ENCODE results near the gene CASP10.

Gene CASP10

DNA sequence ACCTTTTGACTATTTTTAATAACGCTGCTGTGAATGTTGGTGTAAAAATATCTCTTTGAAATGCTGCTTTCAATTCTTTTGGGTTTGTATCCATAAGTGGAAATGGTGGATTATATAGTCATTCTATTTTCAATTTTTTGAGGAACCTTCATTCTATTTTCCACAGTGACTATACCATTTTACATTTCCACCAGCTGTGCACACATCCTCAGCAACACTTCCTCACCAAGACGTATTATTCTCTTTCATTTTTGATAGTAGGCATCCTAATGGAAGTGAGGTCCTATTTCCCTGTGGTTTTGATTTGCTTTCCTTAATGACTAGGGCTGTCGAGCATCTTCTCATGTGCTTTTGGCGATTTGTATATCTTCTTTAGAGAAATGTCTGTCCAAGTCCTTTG, 14.8 kb downstream of the CASP10 start:
- DNase-seq (ENCODE audit: low read depth in 2 of 2) = no peak

GRCh38 chr2:201199847-201200246, 16.9 kb downstream of the CASP10 start:
- DNase-seq (ENCODE audit: low read depth in 2 of 2) = no peak

GRCh38 chr2:201200345-201200744, 17.4 kb downstream of the CASP10 start:
- DNase-seq (ENCODE audit: low read depth in 2 of 2) = no peak

DNA sequence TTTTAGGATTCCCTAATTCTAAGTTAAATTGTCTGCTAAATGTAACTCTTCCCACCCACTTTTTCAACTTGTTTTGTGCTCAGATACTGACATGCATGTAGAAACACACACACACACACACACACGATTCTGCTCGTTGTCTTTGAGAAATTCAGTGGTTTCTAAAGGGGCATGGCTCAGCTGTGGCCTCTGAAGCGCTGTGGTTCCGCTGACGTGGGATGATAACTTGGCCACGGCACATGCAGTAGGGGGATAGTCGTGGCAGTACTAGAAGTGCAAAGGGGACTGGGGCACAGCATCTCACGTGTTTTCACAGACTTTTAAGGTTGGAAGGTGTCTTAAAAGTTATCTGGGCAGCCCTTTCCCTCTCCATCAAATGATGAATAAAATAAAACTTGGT, 18.4 kb downstream of the CASP10 start:
- DNase-seq (ENCODE audit: low read depth in 2 of 2) = no peak

DNA sequence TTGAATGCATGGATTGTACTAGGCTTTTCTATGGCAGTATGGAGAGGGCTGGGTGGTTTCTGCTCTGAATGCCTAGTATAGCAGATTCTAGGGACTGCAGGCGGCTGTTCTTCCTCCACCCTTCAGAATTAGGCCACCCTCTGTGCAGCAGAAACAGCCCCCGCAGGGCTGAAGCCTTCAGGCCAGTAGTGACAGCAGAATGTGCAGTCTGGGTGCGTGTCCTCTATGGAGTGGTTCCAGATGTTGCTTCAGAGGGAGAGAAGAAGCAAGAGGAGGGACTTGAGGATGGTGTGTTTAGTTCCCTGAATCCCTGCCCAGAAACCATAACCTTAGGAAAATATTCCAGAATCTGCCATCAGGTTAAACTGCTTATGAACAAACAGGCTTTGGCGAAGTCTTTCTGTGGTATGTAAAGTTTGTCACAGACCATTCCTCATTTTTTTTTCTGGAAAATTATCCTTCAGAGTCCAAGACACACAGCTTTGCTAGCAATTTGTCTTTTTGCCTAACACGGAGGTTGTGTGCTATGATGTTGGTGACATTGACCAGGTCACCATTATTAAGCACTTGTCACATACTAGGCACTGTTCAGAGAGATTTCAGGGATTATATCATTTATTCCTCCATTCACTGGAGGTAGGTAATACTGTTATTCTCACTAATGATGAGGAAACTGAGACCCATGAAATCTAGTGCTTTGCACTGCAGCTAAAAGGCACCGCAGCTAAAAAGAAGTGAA, 21.1 kb downstream of the CASP10 start:
- no peak for DNase-seq (ENCODE audit: low read depth in 2 of 2)

GRCh38 chr2:201204655-201205514, 21.9 kb downstream of the CASP10 start:
- DNase-seq (ENCODE audit: low read depth in 2 of 2) = no peak

GRCh38 chr2:201205515-201205849, 22.5 kb downstream of the CASP10 start:
- DNase-seq (ENCODE audit: low read depth in 2 of 2) = no peak

DNA sequence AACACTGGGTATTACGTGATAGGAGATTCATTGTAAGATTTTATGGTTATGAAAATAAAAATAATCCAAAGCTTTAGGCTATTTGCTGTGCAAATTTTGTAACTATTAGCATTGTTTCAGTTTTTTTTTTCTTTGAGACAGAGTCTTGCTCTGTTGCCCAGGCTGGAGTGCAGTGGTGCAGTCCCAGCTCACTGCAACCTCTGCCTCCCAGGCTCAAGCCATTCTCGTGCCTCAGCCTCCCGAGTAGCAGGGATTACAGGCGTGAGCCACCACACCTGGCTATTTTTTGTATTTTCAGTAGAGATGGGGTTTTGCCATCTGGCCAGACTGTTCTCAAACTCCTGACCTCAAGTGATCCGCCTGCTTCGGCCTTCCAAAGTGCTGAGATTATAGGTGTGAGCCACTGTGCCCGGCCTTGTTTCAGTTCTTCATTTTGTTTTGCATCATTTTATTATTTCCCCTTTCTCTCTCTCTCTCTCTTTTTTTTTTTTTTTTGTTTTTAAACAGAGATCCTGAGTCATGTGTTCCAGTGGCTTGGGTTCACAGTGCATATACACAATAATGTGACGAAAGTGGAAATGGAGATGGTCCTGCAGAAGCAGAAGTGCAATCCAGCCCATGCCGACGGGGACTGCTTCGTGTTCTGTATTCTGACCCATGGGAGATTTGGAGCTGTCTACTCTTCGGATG, 25.8 kb downstream of the CASP10 start:
- no peak for DNase-seq (ENCODE audit: low read depth in 2 of 2)

- no peak for DNase-seq (ENCODE audit: low read depth in 2 of 2)
These were observed 33.0 kb downstream of the CASP10 start for GRCh38 chr2:201215963-201216362.

DNA sequence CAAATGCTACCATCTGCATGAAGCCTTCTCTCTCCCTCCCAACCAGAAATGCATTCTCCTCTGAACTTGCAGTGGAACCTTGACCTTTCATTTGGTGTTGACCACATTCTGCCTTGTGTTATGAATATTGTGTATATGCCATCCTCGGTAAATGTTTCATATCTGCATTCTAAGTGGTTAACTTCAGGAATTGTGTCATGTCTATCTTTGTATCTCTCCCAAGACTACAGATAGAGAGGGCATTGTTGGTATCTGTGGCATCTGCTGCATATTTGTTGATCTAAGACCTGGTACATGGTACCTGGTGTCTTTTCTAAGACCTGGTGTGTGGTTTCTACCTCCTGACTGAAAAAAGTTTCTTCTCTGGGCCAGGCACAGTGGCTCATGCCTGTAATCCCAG, 34.0 kb downstream of the CASP10 start:
- no peak for DNase-seq (ENCODE audit: low read depth in 2 of 2)

- DNase-seq (ENCODE audit: low read depth in 2 of 2) = no peak
These were observed 35.8 kb downstream of the CASP10 start for GRCh38 chr2:201218780-201219179.

GRCh38 chr2:201219328-201220096, 36.6 kb downstream of the CASP10 start:
- DNase-seq (ENCODE audit: low read depth in 2 of 2) = no peak

DNA sequence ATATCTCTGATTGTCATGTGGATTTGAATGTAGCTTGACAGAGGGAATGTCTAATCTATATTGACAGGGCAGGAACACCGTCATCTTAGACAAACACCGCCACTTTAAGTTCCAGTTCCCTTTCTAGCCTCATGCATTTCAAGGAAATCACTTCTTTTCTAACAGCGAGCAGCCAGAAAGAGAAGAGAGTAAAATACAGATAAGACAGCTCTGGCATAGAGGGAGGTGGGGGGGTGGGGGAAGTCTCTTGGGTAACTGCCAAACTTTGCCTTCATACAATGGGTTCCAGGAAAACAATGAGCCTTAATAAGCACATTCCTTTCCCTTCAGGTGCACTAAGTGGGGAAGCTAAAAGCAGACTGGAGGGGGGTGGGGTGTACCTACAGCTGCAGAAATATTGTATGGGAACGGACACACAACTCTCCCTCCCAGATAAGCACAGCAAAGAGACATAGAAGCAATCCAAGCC, 37.2 kb downstream of the CASP10 start:
- DNase-seq (ENCODE audit: low read depth in 2 of 2) = no peak

DNA sequence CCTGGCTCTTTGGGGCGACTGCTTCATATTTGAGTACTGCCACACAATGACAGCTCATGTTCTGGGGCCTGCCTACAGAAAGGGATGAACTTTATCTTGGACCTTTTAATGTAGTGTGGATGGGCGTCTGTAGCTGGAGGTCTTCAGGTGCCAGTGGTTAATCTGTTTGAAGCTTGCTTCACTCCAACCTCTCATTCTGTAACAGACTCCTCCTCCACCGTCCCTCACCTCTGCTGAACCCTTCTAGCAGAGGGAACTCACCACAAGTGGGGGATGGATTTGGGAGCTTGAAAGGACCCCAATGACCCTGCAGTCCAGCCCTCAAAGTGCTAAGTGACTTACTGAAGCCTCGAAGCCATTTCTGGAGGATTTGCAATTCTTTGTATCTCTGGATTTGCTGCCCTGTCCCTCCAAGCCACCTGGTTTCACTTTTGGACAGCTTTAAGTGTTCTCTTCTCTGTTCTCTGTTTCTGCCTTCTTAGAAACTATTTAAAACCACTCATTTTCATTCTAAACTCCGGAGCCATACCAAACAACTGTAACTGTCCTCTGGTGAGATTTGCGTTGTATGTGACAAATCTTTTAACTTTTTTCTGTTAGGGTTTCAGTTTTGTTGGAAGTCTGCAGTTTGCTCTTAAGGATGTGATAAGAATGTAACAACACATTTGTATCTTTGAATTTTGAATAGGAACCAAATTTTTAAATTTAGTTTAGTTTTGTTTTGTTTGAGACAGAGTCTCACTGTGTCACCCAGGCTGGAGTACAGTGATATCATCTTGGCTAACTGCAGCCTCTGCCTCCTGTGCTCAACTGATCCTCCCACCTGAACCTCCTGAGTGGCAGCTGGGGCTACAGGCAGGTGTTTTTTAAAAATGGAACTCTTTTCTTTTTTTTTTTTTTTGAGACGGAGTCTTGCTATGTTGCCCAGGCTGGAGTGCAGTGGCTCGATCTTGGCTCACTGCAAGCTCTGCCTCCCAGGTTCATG, 40.4 kb downstream of the CASP10 start:
- no peak for DNase-seq (ENCODE audit: low read depth in 2 of 2)

- no peak for DNase-seq (ENCODE audit: low read depth in 2 of 2)
These were observed 45.5 kb downstream of the CASP10 start for GRCh38 chr2:201228271-201228911.

DNA sequence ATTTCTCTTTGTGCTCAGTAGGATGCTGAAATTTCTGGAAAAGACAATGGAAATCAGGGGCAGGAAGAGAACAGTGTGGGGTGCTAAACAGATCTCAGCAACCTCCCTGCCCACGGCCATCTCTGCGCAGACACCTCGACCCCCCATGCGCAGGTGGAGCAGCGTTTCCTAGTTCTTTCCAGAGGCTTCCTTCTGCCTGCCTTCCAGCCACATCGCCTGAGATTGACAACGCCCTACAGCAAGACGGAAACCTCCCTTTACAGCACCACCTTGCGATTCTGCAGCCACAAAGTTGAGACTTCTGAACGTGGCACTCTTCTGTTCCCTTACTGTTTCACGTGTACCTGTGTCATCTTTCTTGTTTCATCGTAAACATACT, 46.0 kb downstream of the CASP10 start:
- DNase-seq (ENCODE audit: low read depth in 2 of 2) = no peak

GRCh38 chr2:201231781-201232466, 49.0 kb downstream of the CASP10 start:
- DNase-seq (ENCODE audit: low read depth in 2 of 2) = peak; percentile 88 to 91

DNA sequence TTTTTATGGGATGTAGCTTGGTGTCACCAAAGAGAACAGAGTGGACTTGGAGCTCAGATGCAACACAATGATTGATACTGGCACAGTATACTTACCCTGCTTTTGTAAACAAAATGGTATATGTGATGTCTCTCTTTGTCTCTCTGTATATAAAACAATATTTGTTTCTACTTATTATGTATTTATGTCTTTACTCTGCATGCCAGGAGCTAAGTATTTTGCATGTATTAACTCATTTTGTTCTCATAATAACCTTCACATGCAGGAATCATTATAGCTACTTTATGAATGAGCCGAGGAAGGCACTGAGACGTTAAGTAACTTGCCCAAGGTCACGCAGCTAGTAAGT, 49.5 kb downstream of the CASP10 start:
- DNase-seq (ENCODE audit: low read depth in 2 of 2) = no peak

GRCh38 chr2:201233192-201233811, 50.4 kb downstream of the CASP10 start:
- peak; percentile 81 to 83 for DNase-seq (ENCODE audit: low read depth in 2 of 2)

All from activated CD4-positive, alpha-beta T cell treated with anti-CD3 and anti-CD28 coated beads for 24 hours (primary cell).